Endothelial cell of umbilical vein (primary cell): Measurements from ENCODE around the gene TSEN54.

Source experiments
- CTCF ChIP-seq, 2 donors: IDR thresholded peaks; 1 replicate in 1 of 2; 2 replicates in 1 of 2; pipeline ENCODE4 v1.5.1; 2011; ENCODE audit warnings: low read length in 2 of 2, mild to moderate bottlenecking in 2 of 2, moderate library complexity in 2 of 2, control low read depth in 1 of 2, inconsistent platforms in 1 of 2, low read depth in 1 of 2; ENCODE audit not compliant: insufficient read depth in 1 of 2; ENCODE audit errors: extremely low read depth in 1 of 2
- MAX ChIP-seq: IDR thresholded peaks from 2 replicates; pipeline ENCODE4 v1.6.1; 2011; ENCODE audit not compliant: insufficient read depth, insufficient read length
- POLR2A ChIP-seq: IDR thresholded peaks from 2 replicates; pipeline ENCODE4 v1.6.1; 2012; ENCODE audit warnings: low read depth, mild to moderate bottlenecking, control low read depth, low read length
- POLR2AphosphoS5 ChIP-seq: IDR thresholded peaks from 2 replicates; pipeline ENCODE4 v1.6.1; 2012; ENCODE audit warnings: low read depth, mild to moderate bottlenecking, control low read depth, low read length, moderate library complexity; ENCODE audit not compliant: insufficient read depth

DNA sequence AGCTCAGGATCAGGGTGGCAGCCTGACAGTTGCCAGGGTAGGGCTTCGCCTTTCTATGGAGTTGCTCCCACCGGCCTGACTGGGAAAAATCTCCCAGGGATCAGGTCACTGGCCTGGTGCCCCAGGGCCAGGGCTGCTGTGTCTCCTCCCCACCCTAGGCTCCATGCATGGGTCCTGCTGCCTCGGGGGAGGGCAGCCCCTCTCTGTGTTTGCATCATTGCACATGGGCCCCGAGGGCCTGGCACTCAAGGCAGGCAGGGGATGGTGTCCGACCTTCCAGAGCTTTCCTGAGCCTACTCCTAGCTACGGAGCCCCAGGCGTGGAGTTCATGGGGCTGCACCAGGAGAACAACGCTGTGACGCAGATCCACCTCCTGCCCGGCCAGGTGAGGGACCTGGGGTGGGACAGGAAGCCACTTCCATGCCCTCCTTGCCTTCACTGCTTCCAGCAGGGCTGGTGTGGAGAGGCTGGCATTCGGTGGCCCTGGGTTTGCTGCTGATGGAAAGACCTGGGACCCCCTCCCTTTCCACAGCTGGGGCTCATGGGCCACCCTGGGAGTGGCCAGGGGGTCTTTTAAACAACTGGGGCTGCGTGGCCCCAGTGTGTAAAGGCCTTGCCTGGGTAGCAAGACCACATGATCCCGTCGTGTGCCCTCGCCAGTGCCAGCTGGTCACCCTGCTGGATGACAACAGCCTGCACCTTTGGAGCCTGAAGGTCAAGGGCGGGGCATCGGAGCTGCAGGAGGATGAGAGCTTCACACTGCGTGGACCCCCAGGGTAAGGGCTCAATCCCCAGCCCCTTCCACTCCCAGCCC lies 41.7 kb downstream of the TSEN54 start:
- no peak for TF ChIP-seq MAX
- TF ChIP-seq CTCF (IDR thresholded peaks at IDR 0.05; ENCODE audit: extremely low read depth in 1 of 2, insufficient read depth in 1 of 2, low read depth in 1 of 2, low read length in 2 of 2): no peak
- TF ChIP-seq POLR2A: no peak
- TF ChIP-seq POLR2AphosphoS5: no peak
